Measurements from ENCODE around the gene LMX1A.

GRCh38 chr1:165257969-165258459, 98.5 kb downstream of the LMX1A start:
- peak; percentile 98 for TF ChIP-seq CTCF (IDR thresholded peaks at IDR 0.05)
- no peak for TF ChIP-seq ZFX (IDR thresholded peaks at IDR 0.05; ENCODE audit: borderline replicate concordance)

Data from 22Rv1 (cell line).